A549 treated with DMSO at 1 μM for 4 hours (cell line): ENCODE results near the gene CD2. TPM values are rescaled to one million over a fixed set of nuclear protein-coding genes. Genes with fewer than 3 reads are reported as not detected.

Source experiments
- total RNA-seq: library from RNA; stranded (reverse); fragments of 200-300 nt; extraction: Qiagen RNA extraction; gene quantifications from 5 replicates; pipeline ENCODE4 v1.2.3, GENCODE V29; 2022; ENCODE audit warnings: low read depth

The CD2 gene, protein sequence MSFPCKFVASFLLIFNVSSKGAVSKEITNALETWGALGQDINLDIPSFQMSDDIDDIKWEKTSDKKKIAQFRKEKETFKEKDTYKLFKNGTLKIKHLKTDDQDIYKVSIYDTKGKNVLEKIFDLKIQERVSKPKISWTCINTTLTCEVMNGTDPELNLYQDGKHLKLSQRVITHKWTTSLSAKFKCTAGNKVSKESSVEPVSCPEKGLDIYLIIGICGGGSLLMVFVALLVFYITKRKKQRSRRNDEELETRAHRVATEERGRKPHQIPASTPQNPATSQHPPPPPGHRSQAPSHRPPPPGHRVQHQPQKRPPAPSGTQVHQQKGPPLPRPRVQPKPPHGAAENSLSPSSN
- not detected in 5 replicates for total RNA-seq

DNA sequence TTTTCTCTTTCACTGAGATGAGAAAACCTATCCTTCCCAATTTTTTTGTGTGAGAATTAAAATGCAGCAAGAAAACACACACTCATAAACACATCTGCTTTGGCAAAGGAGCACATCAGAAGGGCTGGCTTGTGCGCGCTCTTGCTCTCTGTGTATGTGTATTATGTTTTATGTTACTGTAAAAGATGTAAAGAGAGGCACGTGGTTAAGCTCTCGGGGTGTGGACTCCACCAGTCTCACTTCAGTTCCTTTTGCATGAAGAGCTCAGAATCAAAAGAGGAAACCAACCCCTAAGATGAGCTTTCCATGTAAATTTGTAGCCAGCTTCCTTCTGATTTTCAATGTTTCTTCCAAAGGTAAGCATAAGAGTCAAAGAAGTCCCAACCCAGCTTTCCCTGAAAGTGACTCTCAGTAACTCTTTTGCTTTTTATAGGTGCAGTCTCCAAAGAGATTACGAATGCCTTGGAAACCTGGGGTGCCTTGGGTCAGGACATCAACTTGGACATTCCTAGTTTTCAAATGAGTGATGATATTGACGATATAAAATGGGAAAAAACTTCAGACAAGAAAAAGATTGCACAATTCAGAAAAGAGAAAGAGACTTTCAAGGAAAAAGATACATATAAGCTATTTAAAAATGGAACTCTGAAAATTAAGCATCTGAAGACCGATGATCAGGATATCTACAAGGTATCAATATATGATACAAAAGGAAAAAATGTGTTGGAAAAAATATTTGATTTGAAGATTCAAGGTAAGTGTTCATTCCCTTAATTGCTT is at the start of gene CD2:
TSS of gene CD2 (plus strand) at position 233 of the 780 bp plus-strand sequence. CDS start at position 296, 63 bp downstream.

Other genes starting within 250 kb of the CD2 start
- 22.5 to 28.6 TPM (median 23.2 TPM) in 5 replicates for gene CD58, start 183.4 kb upstream of the CD2 start, total RNA-seq
- gene IGSF3, start 86.7 kb upstream of the CD2 start, total RNA-seq: 19.0 to 26.5 TPM (median 23.3 TPM) in 5 replicates
- 16.0 to 21.3 TPM (median 18.4 TPM) in 5 replicates for gene PTGFRN, start 155.5 kb downstream of the CD2 start, total RNA-seq
- gene CD101, start 247.3 kb downstream of the CD2 start, total RNA-seq: 0.19 to 0.56 TPM (median 0.38 TPM) in 5 replicates